Raji (cell line): ENCODE data around the gene TENT4A.

Source experiments
- POLR2A ChIP-seq: IDR thresholded peaks from 2 replicates; pipeline ENCODE4 v1.6.1; 2011; ENCODE audit warnings: low read depth, low read length, control low read depth; ENCODE audit not compliant: insufficient read depth

TENT4A gene

GRCh38 chr5:6746244-6746643, 33.0 kb downstream of the TENT4A start:
- no peak for TF ChIP-seq POLR2A

DNA sequence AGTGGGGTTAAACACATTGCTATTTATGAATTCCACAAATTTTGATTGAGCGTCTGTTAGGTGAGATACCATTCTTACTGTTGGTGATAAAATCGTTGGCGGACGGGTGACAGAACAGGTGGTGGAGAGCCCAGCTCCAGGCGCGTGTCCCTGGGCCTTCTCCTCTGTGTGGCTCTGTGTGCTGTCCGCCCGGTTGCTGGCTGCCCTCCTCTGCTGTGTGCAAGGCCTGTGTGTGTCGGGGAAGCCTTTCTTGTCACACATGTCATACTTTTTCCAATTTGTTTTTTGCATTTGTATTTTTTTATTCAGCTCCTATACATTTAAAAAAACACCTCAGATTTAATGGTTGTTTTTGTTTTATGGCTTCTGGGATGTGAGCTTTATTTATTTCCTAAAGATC, 33.9 kb downstream of the TENT4A start:
- no peak for TF ChIP-seq POLR2A

DNA sequence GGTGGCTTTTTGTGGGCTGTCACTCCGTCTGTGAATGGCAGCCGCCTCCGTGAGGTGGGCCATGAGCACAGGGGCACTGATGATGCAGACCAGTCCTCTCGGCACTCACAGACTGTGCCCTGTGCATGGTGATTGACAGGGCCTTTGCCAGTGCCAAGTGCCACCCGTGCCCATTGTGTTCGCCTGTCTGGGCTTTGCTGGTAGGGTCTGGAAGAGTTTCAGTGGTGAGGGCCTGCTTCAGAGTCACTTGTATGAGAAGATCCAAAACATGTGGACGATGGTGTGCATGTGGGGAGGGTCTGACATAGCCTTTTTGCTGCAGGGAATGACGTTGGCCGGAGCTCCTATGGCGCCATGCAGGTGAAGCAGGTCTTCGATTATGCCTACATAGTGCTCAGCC, 34.9 kb downstream of the TENT4A start:
- no peak for TF ChIP-seq POLR2A

DNA sequence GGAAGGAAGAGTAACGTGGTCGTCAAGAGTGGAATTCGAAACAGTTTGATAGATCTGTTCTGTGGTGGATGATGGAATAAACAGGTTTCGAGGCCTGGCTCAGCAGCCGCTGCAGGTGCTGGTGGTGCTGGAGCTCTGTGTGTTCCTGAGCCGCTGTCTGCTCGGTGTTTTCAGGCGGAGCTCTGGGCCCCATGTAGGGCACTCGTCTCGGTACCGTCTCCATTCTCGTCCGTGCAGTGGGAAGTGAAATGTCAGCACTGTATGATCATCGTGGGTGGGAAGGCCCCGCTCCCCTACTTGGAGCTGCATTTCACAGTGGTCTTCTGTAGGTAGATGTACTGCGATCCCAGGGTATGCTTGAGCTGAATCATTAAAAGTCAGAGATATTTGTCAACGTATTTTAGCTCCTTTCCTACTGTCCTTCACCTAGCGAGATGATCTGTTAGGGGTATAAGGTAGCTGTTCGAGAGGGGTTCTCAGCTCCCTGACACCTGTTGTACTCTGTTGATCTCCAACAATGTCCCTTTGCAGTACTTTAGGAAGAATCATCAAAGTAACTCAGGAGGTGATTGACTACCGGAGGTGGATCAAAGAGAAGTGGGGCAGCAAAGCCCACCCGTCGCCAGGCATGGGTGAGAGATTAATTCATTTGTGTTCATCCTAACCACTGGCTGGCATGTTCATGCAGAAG, 35.9 kb downstream of the TENT4A start:
- no peak for TF ChIP-seq POLR2A

GRCh38 chr5:6750142-6750840, 37.1 kb downstream of the TENT4A start:
- no peak for TF ChIP-seq POLR2A

- no peak for TF ChIP-seq POLR2A
Observed at GRCh38 chr5:6750951-6751685, 37.9 kb downstream of the TENT4A start.

DNA sequence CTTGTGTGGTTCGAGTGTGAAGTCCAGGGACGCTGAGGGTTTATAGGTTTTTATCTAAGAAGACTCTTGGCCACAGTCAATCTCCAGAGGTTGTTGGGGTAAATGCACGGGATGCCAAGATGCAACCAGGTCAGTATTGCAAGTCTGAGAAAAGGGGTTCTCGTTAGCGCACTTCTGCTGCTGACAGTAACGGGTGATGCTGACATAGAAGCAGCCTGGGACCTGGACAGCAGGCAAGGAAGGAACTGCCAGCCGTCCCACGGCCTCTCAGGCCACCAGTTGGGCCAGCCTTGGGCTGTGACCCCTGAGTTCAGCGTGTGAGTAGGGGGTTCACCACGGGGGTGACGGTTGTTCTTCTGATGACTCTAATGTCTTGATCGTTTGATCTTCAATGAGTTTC, 39.0 kb downstream of the TENT4A start:
- TF ChIP-seq POLR2A = no peak

GRCh38 chr5:6752782-6753181, 39.5 kb downstream of the TENT4A start:
- no peak for TF ChIP-seq POLR2A

DNA sequence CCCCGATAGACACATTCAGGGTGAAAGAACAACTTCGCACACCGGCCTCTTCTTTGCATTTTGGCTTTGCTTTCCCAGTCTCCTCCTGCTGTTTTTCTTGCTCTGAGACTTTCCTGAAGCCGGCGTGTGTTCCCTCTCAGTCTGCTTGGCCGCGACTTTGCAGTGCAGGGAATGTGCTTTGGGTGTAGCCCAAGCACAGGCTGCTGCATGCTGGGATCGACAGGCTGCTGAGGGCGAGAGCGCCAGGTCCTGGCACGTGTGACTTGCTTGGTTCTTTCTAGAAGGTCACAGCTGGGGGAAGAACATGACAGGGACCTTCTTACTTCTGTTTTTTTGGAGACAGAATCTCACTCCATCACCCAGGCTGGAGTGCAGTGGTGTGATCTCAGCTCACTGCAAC, 40.6 kb downstream of the TENT4A start:
- no peak for TF ChIP-seq POLR2A

DNA sequence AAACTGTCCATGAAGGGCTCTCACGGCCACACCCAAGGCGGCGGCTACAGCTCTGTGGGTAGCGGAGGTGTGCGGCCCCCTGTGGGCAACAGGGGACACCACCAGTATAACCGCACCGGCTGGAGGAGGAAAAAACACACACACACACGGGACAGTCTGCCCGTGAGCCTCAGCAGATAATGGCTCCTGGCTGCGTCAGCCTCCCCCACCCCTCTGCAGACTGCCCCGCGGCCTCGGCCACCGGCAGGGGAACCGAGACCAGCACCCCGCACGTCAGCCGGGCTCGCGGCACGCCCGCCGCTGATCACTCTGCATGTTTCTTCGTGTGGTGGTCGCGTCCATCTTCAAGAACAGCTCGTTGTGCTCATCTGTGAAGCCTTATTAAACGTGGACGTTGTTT, 41.5 kb downstream of the TENT4A start:
- no peak for TF ChIP-seq POLR2A

GRCh38 chr5:6755519-6755918, 42.3 kb downstream of the TENT4A start:
- TF ChIP-seq POLR2A = no peak

DNA sequence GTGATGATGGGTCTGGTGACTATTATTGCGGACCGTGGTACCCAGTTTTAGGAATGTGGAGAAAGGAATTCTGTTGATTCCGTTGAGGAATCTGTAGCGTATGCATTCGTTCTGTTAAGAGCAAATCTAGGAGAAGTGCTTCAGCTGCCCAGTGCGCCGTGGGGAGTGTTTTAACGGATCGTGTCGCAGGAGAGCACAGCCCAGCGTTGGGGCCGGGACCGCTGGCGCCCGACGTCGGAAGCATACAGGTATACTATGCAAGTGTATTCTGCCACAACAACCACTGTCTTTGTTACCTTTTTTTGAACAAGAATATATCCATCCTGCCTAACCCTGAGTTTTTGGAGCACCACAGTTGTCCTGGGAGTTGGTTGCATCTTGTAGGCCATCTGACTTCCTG, 42.7 kb downstream of the TENT4A start:
- no peak for TF ChIP-seq POLR2A

- TF ChIP-seq POLR2A = no peak
Observed at GRCh38 chr5:6757414-6757969, 44.3 kb downstream of the TENT4A start.

- TF ChIP-seq POLR2A = no peak
Observed at GRCh38 chr5:6758236-6758635, 45.0 kb downstream of the TENT4A start.

GRCh38 chr5:6758706-6759105, 45.5 kb downstream of the TENT4A start:
- TF ChIP-seq POLR2A = no peak

DNA sequence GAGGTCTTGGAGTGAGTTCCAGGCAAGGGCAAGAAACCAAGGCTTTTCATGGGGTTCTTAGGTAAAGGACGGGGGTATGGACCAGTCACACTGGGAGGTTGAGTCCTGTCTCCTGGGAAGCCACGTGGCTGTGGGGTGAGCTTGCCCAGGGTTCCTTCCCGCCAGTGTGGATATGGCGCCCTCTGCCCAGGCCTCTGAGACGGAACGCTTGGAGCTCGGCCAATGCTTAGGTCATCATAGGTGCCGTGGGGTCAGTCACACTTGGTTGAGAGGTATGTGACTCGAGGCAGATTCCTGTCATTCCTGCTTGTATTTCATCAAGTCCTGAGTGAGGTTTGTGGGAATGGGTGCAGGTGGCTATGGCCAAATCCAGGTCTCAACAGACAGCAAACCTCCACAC, 46.2 kb downstream of the TENT4A start:
- no peak for TF ChIP-seq POLR2A
